SK-N-DZ (cell line): ENCODE measurements around the gene AGFG1.
A peak's percentile ranks its signal among the peaks of the same experiment; 100 is the strongest.
"Not testable (repeated sequence)": the region's sequence is repeated elsewhere in the genome, so short reads cannot be mapped to it uniquely, and the experiment has no call there.

Source experiments
- DNase-seq: peaks from one replicate; pipeline ENCODE4 v3.0.0-alpha.2; 2015; ENCODE audit warnings: low spot score

The AGFG1 gene

GRCh38 chr2:227536445-227536844 lies 64.5 kb downstream of the AGFG1 start:
- no peak for DNase-seq

GRCh38 chr2:227539465-227539956 lies 67.6 kb downstream of the AGFG1 start:
- no peak for DNase-seq

DNA sequence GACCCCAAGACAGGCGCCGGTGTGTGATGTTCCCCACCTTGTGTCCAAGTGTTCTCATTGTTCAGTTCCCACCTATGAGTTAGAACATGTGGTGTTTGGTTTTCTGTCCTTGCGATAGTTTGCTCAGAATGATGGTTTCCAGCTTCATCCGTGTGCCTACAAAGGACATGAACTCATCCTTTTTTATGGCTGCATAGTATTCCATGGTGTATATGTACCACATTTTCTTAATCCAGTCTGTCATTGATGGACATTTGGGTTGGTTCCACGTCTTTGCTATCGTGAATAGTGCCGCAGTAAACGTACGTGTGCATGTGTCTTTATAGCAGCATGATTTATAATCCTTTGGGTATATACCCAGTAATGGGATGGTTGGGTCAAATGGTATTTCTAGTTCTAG lies 68.4 kb downstream of the AGFG1 start:
- DNase-seq: not testable (repeated sequence)

GRCh38 chr2:227545990-227546389 lies 74.0 kb downstream of the AGFG1 start:
- DNase-seq: peak; percentile 2

DNA sequence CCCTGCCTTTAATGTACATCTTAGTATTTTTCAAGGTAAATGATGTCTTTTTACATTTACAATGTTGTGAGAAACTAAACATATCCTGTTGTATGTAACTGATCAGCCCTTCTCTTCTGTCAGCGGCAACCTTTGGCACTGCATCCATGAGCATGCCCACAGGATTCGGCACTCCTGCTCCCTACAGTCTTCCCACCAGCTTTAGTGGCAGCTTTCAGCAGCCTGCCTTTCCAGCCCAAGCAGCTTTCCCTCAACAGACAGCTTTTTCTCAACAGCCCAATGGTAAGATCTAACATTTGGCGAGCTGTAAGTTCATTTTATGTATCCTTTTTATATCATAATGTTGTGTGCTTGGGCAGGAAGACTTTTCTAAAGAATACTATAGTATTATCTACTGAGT lies 79.9 kb downstream of the AGFG1 start:
- DNase-seq: no peak

DNA sequence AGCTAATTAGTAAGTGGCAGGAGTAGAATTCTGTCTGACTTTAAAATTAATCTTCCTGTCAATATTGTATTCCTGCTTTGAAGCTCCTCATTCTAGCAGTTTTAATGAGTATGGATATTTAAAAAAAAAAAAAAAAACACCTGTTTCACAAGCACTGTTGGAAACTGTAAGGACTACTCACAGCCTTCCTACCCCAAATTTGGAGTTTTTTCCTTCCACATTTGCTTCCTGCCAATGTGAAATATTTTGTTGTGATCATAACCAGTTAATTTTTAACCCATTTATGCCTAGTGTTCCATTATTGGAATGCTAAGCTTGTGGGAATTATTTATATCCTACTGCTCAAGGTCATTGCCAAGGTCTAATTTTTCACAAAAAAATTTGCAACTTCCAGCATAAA lies 90.6 kb downstream of the AGFG1 start:
- no peak for DNase-seq

DNA sequence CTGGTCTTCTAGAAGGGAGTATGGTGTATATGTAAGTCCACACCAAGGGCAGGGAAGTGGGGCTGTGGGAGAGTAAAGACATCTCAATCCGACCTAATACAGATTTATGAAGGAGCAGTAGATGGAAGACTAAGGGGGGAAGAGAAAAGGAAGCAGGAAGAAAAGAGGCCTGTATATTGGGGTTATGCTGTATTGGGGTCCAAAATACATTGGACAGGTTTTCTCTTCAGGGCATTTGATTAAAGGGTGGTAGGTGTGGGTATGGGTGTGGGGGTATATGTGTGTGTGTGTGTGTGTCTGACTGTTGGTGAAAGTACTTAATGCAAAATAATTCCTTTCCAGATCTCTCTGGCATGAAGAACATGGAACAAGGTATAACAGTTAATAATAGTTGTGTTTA lies 93.1 kb downstream of the AGFG1 start:
- DNase-seq: no peak

GRCh38 chr2:227566012-227566411 lies 94.1 kb downstream of the AGFG1 start:
- no peak for DNase-seq

DNA sequence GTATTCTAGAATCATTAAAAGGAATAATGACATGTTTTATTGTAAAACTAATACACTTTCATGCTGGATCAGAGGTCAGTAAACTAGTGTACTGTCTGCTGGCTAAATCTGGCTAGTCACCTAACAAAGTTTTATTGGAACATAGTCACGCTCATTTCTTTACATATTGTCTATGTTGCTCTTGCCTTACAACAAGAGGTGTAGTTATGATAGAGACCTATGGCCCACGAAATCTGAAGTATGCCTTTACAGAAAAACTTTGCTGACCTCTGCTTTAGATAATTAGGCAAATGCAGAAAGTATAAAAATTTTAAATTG lies 96.9 kb downstream of the AGFG1 start:
- DNase-seq: no peak

DNA sequence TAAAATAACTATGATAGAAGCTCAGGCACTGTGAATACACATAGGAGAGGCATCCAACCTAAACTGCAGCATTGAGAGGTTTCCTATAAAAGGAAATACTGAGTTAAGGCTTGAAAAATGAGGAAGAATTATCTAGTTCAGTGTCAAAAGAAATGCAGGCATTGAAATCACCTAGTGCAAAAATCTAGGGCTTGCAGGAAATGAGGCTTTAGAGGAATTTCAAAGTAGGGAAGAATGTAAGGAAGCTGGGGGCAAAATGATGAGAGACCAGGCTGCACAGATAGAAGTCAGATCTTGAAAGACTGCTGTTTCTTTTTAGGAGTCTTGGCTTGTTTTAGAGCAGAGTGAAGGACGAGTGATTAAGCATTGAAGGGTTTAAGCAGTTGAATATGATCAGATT lies 98.7 kb downstream of the AGFG1 start:
- no peak for DNase-seq

DNA sequence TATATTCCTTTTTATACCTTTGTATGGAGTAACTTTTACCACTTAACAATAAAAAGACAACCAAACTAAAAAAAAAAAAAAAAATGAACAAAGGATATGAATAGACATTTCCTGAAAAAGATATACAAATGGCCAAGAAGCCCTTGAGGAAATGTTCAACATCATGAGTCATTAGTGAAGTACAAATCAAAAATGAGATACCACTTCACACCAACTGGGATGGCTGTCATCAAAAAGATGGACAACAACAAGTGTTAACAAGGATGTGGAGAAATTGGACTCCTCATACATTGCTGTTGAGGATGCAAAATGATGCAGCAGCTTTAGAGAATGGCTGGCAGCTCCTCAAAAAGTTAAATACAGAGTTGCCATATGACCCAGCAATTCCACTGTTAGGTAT lies 104.2 kb downstream of the AGFG1 start:
- DNase-seq: no peak

DNA sequence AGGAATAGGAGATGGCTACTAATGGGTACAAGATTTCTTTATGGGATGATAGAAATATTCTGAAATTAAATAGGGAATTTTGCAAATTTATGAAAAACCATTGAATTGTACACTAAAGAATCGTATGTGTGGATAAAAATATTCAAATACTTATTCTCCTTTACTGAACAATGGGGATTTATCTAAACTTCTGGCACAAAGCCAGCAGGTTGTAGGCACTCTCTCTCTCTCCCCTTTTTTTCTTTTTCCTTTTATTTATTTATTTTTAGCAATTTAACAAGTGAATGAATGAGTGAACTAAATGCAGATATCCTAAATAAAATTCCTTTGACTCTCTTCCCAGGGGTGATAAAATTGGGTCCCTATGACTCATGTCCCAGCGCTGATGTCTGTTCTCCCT lies 104.9 kb downstream of the AGFG1 start:
- DNase-seq: no peak

- no peak for DNase-seq
Measured at GRCh38 chr2:227577555-227577954, 105.6 kb downstream of the AGFG1 start.

- DNase-seq: no peak
Measured at GRCh38 chr2:227578642-227579041, 106.7 kb downstream of the AGFG1 start.

DNA sequence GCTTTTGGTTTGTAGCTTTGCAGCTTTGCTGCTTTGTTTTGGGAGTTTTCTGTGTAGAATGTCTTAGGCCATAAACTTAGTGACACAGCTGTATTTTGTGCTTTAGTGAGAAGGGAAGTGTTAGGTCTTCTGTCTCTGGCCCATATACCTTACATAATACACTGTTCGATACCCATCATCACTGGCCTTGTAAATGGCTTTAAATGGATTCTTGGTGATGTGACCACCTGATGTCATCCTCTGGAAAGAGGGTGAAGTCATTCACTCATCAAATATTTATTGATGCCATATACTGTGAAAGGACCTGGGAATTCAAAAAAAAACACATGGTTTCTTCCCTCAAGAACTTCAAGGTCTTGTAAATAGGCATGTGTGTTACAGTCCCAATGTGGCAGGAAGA lies 107.8 kb downstream of the AGFG1 start:
- DNase-seq: no peak

DNA sequence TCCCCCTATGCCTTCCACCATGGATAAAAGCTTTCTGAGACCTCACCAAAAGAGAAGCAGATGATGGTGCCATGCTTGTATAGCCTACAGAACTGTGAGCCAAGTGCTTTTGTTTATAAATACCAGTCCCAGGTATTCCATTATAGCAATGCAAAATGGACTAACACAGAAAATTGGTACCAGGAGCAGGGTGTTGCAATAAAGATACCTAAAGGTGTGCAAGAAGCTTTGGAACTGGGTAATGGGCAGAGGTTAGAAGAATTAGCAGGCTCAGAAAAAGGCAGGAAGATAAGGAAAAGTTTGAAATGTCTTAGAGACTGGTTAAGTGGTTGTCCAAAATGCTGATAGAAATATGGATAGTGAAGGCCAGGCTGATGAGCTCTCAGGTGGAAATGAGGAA lies 110.4 kb downstream of the AGFG1 start:
- DNase-seq: no peak

DNA sequence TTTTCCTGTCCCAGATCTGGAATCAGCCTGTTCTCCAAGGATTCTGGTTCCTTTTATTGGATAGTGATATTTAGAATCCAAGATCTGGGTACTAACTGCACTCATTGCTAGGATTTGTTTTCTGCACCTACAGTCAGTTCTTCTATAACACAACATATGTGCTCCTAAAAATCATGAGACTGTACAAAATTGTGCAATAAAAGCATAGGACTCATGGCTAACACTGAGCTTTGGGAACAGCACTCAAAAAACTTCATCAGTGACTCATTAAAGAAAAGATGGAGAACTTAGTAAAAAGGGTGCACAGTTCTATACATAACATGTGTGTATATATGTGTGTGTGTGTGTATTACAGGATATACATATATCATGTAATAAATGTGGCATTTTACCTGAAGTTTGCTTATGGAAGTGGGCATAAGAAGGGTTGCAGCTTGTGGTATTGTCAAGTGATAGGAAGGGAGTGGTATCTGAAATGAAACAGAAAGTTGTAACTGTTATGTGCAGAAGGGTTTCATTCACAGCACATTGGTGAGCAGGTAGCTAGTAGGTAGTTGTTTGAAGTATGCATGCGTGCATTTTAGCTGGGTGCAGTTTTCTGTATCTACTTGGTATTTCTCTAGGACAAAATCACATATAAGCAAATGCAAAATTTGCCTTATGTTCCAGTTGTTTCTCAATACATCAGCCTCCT lies 120.9 kb downstream of the AGFG1 start:
- no peak for DNase-seq

DNA sequence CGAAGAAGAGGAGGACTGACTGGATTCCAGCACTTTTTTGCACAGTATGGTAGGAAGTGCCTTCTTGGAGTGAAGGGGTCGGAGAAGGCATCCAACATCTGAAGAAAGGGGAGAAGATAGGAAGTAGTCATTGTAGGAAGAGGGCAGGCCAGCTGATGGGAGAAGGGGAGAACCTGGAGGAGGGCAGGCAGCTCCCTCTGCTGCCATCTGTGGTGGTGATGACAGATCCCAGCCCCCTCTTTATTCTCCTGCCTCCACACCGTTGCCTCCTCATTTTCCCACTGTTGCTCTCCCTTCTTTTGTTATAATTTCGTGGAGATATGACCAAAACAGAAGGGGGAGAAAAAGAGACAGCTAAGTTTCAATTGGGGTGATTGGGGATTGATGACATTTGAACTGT lies 123.8 kb downstream of the AGFG1 start:
- no peak for DNase-seq

DNA sequence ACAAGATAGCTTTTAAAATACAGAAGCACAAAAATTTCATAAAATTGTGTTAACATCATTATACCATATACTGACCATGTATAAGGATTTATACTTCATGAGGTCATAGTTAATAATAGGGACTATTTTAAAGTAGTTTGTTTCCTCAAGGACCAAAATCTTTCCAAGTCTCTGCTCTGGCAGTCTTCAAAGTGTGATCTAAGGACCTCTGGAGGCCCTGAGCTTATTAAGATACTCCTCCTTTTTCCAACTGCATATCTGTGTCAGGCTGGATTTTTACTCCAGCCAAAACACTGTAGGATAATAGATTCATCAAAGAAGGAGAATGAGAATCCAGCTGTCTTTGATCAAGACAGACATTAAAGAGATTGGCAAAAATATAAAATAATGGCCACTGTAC lies 125.1 kb downstream of the AGFG1 start:
- no peak for DNase-seq

DNA sequence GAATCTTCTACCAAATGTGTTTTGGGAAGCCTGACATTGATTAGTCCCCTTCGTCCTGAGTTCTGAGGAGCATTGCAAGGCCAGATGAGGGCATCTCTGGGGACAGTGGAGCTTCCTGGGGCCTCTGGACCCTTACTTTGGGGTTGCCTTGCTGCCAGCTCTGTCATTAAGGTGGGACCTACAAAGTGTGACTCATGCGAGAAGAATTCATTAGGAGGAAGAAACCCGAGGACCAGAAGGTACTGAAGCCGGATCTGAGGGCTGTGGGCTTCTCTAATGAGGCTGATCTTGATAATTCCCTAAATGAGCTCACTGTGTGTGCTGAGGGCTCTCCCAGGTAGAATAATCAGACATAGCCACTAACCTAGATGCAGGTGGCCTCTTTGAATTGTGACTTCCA lies 126.0 kb downstream of the AGFG1 start:
- DNase-seq: no peak

GRCh38 chr2:227598835-227599503 lies 127.0 kb downstream of the AGFG1 start, which contains the start of gene SCYGR2:
SCYGR2 (plus strand) TSS chr2:227598893; CDS start chr2:227598893, 0 bp downstream.
- DNase-seq: peak; percentile 15

DNA sequence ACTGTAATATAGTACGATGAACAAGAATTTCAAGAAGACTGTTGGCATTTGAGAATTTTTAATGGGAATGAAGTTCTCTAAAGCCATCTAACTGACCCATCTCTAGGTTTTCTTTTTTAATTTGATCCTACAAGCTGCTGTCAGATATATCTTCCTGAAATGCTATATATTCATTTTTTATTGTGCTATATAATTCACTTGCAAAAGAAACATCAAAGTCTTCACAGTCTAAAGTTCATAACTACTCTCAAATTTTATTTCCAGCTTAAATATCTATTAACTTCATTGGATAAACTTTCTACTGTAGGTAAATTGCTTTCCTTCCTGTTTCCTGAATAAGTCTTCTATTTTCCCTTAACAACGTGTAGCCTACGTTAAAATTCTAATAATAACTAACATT lies 130.4 kb downstream of the AGFG1 start:
- DNase-seq: no peak

GRCh38 chr2:227606476-227606875 lies 134.5 kb downstream of the AGFG1 start:
- DNase-seq: no peak

DNA sequence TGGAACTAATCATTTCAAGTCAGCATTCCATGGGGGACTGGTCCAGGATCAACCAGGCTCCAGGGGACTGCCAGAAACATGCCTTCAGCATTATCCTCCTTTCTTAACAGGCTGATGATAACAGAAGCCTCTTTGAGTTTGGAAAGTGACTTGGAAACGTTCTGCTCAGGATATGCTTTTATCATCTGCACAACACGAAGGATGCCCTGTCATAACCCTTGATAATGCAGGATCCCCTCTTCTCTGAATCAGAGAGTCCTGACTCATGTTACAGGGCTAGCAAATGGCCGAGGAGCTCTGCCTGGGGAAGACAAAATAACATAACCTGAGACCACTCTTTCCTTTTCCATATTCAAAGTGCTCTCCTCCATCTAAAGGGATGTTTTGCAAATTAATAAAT lies 136.0 kb downstream of the AGFG1 start:
- no peak for DNase-seq
